Measurements from ENCODE around the gene KISS1.

Gene KISS1

GRCh38 chr1:204153667-204154066 lies 42.6 kb downstream of the KISS1 start:
- no peak for DNase-seq

- peak; percentile 13 for DNase-seq
These were observed 43.8 kb downstream of the KISS1 start for GRCh38 chr1:204152310-204153044.

- DNase-seq = peak; percentile 43
These were observed 44.6 kb downstream of the KISS1 start, which contains the start of gene ETNK2 for GRCh38 chr1:204151552-204152309. TSS of gene ETNK2 (minus strand) at chr1:204152044. CDS start at chr1:204151852, 192 bp downstream.

- DNase-seq = peak; percentile 14
These were observed 45.4 kb downstream of the KISS1 start for GRCh38 chr1:204150702-204151551.

GRCh38 chr1:204149635-204150565 lies 46.4 kb downstream of the KISS1 start:
- peak; percentile 47 for DNase-seq

- DNase-seq = peak; percentile 74
These were observed 47.2 kb downstream of the KISS1 start for GRCh38 chr1:204149107-204149506.

- DNase-seq = peak; percentile 40
These were observed 48.6 kb downstream of the KISS1 start for GRCh38 chr1:204147406-204148383.

GRCh38 chr1:204146965-204147364 lies 49.3 kb downstream of the KISS1 start:
- DNase-seq = no peak

- DNase-seq = no peak
These were observed 50.0 kb downstream of the KISS1 start for GRCh38 chr1:204146309-204146708.

GRCh38 chr1:204145033-204145504 lies 51.2 kb downstream of the KISS1 start:
- no peak for DNase-seq

GRCh38 chr1:204143276-204144041 lies 52.8 kb downstream of the KISS1 start:
- DNase-seq = no peak

GRCh38 chr1:204142032-204142974 lies 54.0 kb downstream of the KISS1 start:
- DNase-seq = no peak

- no peak for DNase-seq
These were observed 55.2 kb downstream of the KISS1 start for GRCh38 chr1:204141131-204141530.

All from DMS79 treated with DMSO at 0.1 percent for 48 hours (cell line).